SK-MEL-5 (cell line): ENCODE results near the gene CDKN2B. TPM values are rescaled to one million over a fixed set of nuclear protein-coding genes. Genes with fewer than 3 reads are reported as not detected.

ENCODE experiments used
- DNase-seq: peaks from one replicate; pipeline ENCODE4 v3.0.0-alpha.2; 2016; ENCODE audit warnings: low read depth, low spot score
- in situ Hi-C: cut with HindIII; loops from 2 replicates; pipeline ENCODE4 v1.10.0; 2016; ENCODE audit warnings: low sequenced_read_pairs, high pct_unique_total_duplicates, low pct_unique_long_range_greater_than_20kb
- total RNA-seq: library from RNA; depleted of rRNA; stranded (reverse); fragments of >200 nt; shearing (Covaris generic); gene quantifications from 2 replicates; pipeline ENCODE4 v1.2.3, GENCODE V29; 2014

CDKN2B gene
- total RNA-seq, 1 experiment from 2014 or later = not detected

- in situ Hi-C loops = no loop called here
- DNase-seq = no peak
Measured at GRCh38 chr9:21982861-21983560, 26.1 kb downstream of the CDKN2B start.

DNA sequence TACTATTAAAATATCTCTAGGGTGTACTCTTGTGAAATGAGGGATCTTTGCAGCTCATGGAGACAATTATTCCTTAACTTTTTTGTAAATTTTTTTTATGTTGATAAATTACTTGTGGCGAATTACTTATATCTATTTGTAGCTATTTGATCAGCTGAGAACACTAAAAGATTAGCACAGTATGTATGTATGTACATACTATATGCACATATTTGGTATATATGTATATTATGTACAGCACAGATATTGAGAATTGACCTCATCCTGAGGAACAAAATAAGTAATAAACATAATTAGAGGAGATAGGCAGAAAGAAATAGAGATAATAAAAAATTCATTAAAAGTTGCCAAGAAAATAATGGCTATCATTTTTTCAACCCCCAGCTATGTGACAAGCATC, 26.7 kb downstream of the CDKN2B start:
- in situ Hi-C loops = no loop called here
- no peak for DNase-seq

GRCh38 chr9:21976334-21976875, 32.7 kb downstream of the CDKN2B start:
- in situ Hi-C loops = no loop called here
- DNase-seq = no peak

GRCh38 chr9:21974722-21975409, 34.2 kb downstream of the CDKN2B start:
- in situ Hi-C loops = no loop called here
- DNase-seq = no peak

- in situ Hi-C loops = no loop called here
- no peak for DNase-seq
Measured at GRCh38 chr9:21974343-21974721, 34.8 kb downstream of the CDKN2B start.

DNA sequence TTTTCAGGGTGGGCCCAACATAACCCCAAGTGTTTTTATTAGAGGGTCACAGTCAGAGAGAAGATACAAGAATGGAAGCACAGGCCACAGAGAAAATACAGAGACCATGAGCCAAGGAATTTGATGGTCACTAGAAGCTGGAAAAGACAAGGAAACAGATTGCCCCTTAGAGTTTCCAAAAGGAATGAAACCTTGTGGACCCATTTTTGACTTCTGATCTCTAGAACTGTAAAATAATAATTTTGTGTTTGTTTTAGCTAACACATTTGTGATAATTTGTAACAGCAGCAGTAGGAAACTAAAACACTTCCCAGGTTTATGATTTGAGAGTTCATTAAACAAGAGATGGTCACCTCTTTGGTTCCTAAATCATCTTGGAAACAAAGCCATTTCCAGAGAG, 36.7 kb downstream of the CDKN2B start:
- no peak for DNase-seq
- in situ Hi-C loops = no loop called here

DNA sequence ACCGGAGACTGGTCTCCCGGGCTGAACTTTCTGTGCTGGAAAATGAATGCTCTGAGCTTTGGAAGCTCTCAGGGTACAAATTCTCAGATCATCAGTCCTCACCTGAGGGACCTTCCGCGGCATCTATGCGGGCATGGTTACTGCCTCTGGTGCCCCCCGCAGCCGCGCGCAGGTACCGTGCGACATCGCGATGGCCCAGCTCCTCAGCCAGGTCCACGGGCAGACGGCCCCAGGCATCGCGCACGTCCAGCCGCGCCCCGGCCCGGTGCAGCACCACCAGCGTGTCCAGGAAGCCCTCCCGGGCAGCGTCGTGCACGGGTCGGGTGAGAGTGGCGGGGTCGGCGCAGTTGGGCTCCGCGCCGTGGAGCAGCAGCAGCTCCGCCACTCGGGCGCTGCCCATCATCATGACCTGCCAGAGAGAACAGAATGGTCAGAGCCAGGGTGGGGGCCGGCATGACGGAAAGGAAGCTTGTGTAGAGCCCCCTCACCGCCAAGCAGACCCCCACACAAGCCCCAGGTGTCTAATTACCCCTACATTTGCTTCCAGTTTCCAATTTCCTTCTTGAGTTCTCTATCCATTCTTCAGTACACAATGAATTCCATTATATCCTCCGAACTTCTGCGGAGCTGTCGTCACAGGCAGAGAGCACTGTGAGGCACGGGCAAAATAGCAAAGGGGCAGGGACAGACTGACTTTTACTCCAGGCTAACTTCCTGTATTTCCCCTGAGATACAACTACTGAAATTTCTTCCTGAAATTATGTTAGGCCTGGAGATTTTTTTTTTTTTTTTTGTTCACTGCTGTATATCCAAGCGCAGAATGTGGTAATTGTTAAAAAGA, 38.1 kb downstream of the CDKN2B start:
- DNase-seq = no peak
- in situ Hi-C loops = no loop called here

GRCh38 chr9:21969951-21970799, 38.9 kb downstream of the CDKN2B start:
- in situ Hi-C loops = no loop called here

DNA sequence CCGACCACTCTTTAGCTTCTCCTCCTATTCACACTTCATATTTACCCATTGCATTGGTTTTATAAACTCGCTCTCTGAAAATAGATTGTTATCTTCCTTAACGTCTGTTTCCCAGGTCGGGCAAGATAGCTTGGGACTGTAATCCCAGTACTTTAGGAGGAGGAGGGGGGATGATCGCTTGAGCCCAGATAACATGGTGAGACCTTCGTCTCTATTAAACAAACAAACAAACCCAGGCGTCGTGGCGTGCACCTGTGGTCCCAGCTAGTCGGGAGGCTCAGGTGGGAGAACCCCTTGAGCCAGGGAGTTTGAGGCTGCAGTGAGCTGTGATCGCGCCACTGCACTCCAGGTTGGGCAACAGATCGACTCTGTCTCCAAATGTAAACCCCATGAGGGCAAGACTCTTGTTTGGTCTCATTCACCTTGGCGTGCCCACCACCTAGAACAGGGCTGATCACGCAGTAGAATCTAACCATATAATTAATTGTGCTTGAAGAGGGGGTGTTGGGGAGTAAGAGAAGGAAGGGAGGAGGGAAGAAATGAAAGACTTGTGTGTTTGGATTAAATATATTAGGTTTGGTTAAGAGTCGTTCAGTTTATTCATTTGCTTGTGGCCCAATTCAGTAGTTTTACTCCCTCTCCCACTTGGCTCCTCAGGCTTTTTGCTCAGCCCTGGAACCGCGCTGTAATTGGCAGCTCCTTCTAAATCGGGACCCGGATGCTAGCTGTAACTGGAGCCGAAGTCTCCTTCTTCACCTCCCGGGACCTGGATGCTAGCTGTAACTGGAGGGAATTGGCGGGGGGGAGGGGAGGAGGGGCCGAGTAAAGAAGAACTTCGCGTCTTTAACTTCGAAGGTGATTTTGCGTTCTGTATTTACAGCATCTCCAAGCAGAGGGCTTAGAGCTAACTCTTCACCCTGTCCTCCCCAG, 39.8 kb downstream of the CDKN2B start:
- DNase-seq = no peak
- in situ Hi-C loops = no loop called here

More at GRCh38 chr9:21969951-21970799, 38.9 kb downstream of the CDKN2B start:
- DNase-seq = no peak

- in situ Hi-C loops = no loop called here
- no peak for DNase-seq
Measured at GRCh38 chr9:21968331-21969010, 40.6 kb downstream of the CDKN2B start.

- in situ Hi-C loops = no loop called here
- DNase-seq = no peak
Measured at GRCh38 chr9:21967702-21968101, 41.4 kb downstream of the CDKN2B start.

DNA sequence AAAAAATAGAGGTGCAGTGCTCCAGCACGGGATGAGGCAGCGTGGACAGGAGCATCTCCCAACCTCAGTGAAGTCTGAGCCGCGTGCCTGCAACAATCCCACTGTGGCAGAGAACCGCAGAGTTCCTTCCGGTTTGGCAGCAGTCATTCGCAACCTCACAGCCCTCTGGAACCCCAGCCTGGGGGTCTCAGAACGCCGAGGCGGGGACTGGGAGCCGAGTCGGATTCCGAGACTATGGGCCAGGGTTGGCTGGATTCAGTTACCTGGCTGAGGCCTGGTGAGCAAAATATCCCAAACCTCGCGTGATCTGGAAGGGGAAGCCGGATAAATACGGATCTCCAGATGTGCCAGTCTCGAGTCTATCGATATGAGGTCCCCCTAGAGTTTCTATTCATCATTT, 41.9 kb downstream of the CDKN2B start:
- in situ Hi-C loops = no loop called here
- DNase-seq = no peak

DNA sequence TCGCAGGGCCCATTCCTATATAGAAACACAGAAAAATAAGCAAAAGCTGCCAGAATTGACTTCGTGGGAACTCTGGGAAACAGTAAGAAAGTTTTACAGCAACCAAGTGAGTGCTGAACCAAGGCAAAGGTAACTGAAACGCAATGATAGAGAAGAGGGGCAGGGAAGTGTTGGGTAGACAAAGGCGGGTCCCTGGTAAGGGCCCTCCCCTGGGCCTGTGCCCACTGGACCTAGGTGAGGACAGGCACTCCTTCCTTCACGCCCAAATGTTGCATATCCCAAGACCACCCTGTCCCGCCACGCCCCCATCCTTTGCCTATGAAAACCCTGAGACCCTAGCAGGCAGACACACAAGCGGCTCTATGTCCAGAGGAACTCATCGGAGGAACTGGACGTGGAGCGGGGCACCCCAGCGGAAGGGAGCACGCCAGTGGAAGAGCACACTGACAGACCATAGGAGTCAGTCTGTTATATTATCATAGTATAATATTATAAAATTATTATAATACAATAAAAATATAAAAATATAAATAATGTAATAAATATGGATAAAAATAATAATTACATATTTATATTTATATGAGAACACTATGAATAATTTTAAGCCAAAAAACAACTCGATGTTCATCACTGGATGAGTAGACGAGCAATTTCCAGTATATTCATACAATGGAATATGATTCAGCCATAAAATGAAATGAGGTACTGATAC, 42.8 kb downstream of the CDKN2B start:
- in situ Hi-C loops = no loop called here
- DNase-seq = no peak

GRCh38 chr9:21965401-21965951, 43.6 kb downstream of the CDKN2B start:
- in situ Hi-C loops = no loop called here
- DNase-seq = no peak

DNA sequence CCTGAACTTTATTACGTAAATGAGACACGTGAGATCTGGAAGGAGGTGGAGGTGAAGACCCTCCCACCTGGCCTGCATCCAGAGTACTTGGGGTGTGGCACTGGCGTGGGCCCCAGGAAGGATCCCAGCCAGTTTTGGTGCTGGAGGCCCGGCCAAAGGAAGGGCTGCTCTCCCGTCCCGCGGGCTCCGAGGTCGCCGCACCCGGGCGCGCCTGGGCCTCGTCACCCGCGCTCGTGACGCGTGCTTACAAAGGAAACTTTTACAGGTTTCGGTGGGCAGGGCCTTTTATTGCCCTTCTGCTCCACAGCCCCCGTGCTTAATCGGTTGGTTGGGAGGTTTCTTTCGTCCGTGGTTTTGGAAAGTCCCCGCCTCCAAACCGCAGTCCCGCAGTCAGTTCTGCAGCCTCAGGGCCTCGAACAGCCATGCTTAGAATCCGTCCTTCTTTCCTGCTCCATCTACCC, 44.1 kb downstream of the CDKN2B start:
- DNase-seq = no peak
- in situ Hi-C loops = no loop called here
